ENCODE data around the gene MEAK7.
A peak's percentile ranks its signal among the peaks of the same experiment; 100 is the strongest.

The MEAK7 gene

DNA sequence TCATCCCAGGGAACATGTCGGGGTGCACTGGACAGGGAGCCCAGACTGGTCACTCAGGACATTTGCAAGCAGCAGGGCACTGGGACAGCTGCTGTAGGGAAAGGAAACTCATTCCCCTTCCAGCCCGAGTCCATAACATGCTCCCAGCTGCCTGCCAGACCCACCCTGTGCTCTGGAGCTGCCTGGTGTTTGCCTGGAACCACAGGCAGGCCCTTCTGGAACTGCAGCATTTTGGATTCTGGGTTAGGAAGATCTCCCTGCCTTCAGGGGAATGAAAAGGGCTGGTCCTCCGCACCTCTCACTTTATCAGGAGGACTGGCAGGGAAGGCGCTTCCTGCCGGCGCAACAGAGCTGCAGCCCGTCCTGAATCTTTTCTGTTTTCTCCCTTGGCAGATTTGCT, 41.2 kb downstream of the MEAK7 start:
- DNase-seq = peak; percentile 15
- Mint-ChIP-seq H3K4me3 (no peak overlapping the region), H3K4me1 (ENCODE audit: low read depth) (no peaks in the 10 kb centered on the region), H3K27me3 (no peaks in the 10 kb centered on the region), H3K36me3 (ENCODE audit: low read depth) (peaks cover 24% of the 10 kb centered on the region), H3K9me3 (peaks cover 5% of the 10 kb centered on the region), H3K27ac (no peak overlapping the region)

DNA sequence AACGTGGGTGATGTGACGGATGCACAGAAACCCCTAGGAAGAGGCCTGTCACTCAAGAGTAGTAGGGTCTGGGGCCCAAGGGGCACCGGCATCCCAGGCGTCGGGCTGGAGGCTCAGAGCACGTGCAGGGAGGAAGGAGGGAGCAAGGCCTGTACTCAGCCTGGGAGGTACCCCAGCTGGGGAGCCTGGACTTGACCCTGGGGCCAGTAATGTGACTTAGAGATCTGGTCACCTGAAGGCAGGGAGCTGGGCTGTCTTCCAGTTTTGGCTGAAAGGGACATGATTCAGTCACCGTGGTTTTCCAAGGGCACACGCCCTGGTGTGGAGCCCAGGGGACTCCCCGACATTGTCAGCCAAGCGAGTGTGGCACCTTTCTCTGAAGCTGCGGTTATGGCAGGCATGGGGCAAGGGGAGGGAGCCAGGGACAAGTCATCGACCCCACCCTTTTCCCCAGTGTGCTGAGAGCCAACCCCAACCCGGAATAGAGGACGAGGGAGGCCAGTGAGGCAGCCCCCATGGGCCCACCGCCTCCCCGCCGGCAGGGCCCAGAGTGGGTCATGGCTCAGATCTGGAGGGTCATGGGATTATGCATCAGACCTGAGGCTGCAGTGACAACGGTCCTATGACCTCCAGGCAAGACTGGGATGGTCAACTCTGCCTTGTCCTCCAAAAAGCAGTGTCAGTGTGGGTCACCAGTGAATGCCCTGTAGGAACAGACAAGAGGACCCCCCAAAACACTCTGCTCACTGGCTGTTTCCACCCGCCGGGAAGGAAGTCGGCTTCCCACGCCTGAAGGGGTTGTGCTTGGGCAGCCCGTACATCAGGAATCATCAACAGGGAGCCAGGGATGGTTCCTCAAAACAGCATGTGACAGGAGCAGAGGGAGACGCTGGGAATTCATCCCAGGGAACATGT, 41.9 kb downstream of the MEAK7 start:
- no peaks in the 10 kb centered on the region for H3K4me1 Mint-ChIP-seq (ENCODE audit: low read depth)
- peaks cover 23% of the 10 kb centered on the region for H3K36me3 Mint-ChIP-seq (ENCODE audit: low read depth)
- no peaks in the 10 kb centered on the region for H3K27me3 Mint-ChIP-seq
- peaks cover 5% of the 10 kb centered on the region for H3K9me3 Mint-ChIP-seq
- no peak overlapping the region for H3K27ac Mint-ChIP-seq
- H3K4me3 Mint-ChIP-seq = no peak overlapping the region
- peak; percentile 11 for DNase-seq

DNA sequence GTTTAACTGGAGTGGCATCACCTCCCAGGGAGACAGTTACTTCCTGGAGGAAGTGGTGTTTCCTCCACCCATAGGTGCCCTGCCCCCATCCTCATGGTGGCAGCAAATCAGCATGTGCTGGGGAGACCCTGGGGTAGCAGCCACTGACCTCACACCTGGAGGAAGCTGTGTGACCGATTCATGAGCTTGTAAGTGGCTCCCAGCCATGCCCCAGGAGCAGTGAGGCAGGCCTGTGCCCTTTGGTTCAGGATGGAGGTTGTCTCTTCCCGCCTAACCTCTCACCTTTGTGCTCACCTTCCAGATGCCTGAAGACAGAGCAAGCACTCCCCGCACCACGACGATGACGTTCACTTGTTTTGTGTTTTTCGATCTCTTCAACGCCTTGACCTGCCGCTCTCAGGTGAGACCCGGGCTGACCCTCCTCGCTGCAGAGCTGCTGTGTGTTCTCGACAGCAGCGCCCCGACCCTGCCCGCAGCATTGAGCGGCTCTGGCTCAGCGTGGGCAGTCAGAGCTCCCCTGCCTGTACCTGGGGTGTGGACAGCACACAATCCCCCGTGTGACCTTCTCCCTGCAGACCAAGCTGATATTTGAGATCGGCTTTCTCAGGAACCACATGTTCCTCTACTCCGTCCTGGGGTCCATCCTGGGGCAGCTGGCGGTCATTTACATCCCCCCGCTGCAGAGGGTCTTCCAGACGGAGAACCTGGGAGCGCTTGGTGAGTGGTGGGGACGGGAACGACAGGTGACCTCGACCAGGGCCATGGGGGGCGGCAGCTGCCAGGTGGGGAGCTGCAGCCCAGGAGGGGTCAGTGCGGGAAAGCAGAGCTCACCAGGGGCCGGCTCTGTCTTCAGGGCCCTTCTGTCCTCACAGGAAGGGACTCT, 42.8 kb downstream of the MEAK7 start:
- Mint-ChIP-seq H3K9me3 (peaks cover 3% of the 10 kb centered on the region), H3K36me3 (ENCODE audit: low read depth) (peaks cover 14% of the 10 kb centered on the region), H3K4me3 (no peak overlapping the region), H3K4me1 (ENCODE audit: low read depth) (no peaks in the 10 kb centered on the region), H3K27ac (peak overlapping the region; percentile 13), H3K27me3 (no peaks in the 10 kb centered on the region)
- peak; percentile 15 for DNase-seq

DNA sequence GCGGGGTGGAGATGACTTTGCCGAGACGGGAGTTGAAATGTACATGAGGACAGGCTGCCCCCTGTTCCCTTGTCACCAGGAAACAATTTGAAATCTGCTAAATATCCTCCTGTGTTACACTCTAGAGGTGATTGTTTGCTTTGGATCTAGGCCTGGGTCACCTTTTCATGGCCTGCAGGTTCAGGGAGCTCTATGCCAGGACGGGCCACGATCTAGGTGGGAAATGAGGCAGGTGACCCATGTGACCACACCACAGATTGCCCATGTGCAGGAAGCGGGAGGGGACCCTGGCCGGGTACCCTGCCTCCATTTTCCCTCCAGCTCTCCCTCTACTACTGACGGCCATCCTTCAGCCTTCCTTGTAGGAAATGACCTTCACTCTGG, 43.4 kb downstream of the MEAK7 start:
- Mint-ChIP-seq H3K4me1 (ENCODE audit: low read depth) (no peaks in the 10 kb centered on the region), H3K36me3 (ENCODE audit: low read depth) (peaks cover 9% of the 10 kb centered on the region), H3K4me3 (no peak overlapping the region), H3K27ac (no peak overlapping the region), H3K27me3 (no peaks in the 10 kb centered on the region), H3K9me3 (no peaks in the 10 kb centered on the region)
- DNase-seq = peak; percentile 16

DNA sequence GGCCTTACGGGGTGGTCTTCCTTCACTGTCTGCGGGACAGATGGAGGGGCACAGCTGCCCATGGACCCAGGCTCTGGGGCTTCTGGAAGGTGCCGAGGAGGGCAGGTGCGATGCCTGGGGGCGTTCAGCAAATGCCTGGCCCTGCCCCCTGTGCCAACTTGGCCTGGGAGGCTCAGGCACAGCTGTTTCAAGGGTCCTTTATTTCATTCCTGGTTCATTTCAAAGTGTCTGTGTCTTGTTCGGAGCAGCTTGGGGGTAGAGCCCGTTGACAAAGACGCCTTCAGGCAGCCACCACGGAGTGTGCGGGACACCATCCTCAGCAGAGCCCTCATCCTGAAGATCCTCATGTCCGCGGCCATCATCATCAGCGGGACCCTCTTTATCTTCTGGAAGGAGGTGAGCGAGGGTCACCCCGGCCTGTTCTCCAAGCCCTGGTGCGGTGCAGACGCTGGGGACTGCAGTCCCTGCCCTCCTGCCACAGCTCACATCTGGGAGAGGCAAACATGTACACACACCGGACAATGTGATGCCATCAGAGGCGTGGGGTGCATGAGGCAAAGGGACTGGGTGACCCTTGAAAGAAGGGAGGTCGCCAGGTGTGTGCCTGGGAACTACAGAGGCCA, 43.9 kb downstream of the MEAK7 start:
- H3K36me3 Mint-ChIP-seq (ENCODE audit: low read depth) = peaks cover 6% of the 10 kb centered on the region
- peak; percentile 13 for DNase-seq
- no peaks in the 10 kb centered on the region for H3K4me1 Mint-ChIP-seq (ENCODE audit: low read depth)
- no peaks in the 10 kb centered on the region for H3K27me3 Mint-ChIP-seq
- H3K4me3 Mint-ChIP-seq = no peak overlapping the region
- H3K27ac Mint-ChIP-seq = no peak overlapping the region
- H3K9me3 Mint-ChIP-seq = no peaks in the 10 kb centered on the region

DNA sequence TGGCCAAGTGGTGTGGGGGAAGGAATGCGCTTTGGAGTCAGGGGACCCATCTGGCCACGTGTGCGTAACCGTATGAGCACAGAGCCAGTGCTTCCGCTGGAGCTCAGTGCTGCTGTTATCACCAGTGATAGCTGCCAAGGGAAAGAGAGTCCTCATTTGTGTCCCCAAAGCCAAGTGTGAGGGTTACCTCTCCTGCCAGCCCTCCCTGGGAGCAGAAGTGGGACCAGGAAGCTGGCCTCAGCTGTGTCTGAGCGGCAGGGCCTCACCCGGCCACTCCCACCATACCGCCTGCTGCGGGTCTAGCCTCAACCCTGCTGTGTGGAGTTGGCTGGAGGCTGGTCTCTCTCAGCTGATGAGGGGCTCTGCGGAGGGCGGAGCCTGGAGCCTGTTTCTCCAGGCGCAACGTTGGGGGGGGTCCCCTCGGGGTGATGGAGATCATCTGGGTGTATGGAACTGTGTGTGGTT, 44.5 kb downstream of the MEAK7 start:
- peaks cover 6% of the 10 kb centered on the region for H3K36me3 Mint-ChIP-seq (ENCODE audit: low read depth)
- no peaks in the 10 kb centered on the region for H3K9me3 Mint-ChIP-seq
- H3K27me3 Mint-ChIP-seq = no peaks in the 10 kb centered on the region
- H3K4me1 Mint-ChIP-seq (ENCODE audit: low read depth) = no peaks in the 10 kb centered on the region
- peak; percentile 8 for DNase-seq
- no peak overlapping the region for H3K4me3 Mint-ChIP-seq
- H3K27ac Mint-ChIP-seq = no peak overlapping the region

DNA sequence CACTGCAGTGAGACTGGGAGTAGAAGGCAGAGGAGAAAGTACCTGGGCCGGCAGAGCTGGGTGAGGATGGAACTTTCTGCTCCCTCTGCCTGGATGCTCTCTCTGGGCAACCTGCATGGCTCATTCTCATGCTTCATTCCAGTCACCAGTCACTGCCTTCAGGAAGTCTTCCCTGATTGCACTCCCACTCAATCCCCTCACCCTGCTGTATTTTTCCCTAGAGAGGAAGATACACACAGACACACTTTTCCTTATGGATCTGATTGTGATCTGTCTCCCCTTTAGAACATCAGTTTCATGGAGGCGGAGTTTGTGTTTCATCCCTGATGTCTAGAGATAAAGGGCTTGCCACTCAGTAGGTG, 44.9 kb downstream of the MEAK7 start:
- no peaks in the 10 kb centered on the region for H3K4me1 Mint-ChIP-seq (ENCODE audit: low read depth)
- no peaks in the 10 kb centered on the region for H3K27me3 Mint-ChIP-seq
- H3K4me3 Mint-ChIP-seq = no peak overlapping the region
- H3K27ac Mint-ChIP-seq = no peak overlapping the region
- no peak for DNase-seq
- no peaks in the 10 kb centered on the region for H3K9me3 Mint-ChIP-seq
- peaks cover 6% of the 10 kb centered on the region for H3K36me3 Mint-ChIP-seq (ENCODE audit: low read depth)

DNA sequence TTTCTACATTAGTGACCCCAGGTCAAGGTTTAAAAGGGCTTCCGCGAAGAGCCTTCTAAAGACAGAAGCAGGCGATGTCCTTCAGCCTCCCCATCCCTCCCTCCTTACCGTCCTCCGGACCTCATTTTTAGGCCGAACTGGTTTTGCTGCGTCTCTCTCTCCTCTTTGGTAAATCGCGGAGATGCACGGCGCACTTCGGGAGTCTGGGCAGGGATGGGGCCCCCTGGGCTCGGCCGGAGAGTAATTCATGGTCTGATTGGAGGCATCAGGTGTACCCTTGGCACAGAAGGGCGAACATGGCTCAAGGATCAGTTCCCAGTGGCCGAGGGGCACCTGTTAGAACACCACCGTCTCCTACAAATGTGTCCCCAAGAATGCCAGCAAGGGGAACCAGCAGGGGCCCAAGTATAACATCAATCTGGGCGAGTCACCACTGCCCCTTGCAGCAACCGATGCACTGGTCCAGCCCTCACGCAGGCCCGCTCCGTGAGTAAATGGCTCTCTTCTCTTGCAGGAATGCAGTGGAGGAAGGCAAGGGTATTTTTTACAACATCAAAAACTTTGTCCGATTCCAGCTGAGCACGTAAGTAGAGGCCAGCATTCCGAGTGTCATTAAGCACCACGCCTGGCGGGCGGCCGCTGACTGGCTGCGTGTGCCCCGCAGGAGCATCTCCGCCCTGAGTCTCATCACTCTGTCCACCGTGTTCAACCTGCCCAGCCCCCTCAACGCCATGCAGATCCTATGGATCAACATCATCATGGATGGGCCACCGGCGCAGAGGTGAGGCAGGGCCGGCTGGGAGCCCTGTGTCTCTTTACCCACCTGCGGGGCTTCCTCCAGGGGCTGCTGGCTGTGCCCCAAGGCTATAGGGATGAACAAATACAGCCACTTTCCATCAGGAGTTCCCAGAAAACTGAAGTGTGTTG, 45.6 kb downstream of the MEAK7 start:
- no peaks in the 10 kb centered on the region for H3K27me3 Mint-ChIP-seq
- H3K9me3 Mint-ChIP-seq = no peaks in the 10 kb centered on the region
- H3K27ac Mint-ChIP-seq = no peak overlapping the region
- no peak overlapping the region for H3K4me3 Mint-ChIP-seq
- H3K36me3 Mint-ChIP-seq (ENCODE audit: low read depth) = peaks cover 6% of the 10 kb centered on the region
- H3K4me1 Mint-ChIP-seq (ENCODE audit: low read depth) = no peaks in the 10 kb centered on the region
- DNase-seq = peak; percentile 9

DNA sequence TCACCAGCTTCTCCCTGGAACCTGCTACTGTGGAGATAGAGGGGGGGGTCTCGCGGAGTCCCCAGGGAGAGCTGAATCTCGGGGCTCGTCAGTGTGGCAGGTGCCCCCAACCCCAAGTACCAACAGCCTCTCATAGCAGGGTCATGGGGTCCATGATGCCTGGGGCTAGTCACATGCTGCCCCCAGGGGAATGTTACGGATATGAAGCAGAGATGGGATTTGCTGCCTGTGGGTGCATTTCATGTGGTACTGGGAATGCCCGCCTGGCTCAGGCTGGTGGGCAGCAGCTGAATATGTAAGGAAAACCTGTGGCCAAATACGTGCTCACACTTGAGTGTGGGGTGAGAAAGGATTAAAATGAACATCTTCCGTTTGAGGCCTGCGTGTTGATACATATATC, 49.4 kb downstream of the MEAK7 start:
- no peaks in the 10 kb centered on the region for H3K9me3 Mint-ChIP-seq
- no peak overlapping the region for H3K4me3 Mint-ChIP-seq
- H3K27me3 Mint-ChIP-seq = no peaks in the 10 kb centered on the region
- no peaks in the 10 kb centered on the region for H3K4me1 Mint-ChIP-seq (ENCODE audit: low read depth)
- no peak overlapping the region for H3K27ac Mint-ChIP-seq
- DNase-seq = no peak
- no peaks in the 10 kb centered on the region for H3K36me3 Mint-ChIP-seq (ENCODE audit: low read depth)

All from activated T-cell treated with anti-CD3 and anti-CD28 coated beads, Interleukin-2, amount 50 U/mL, for 24 hours (primary cell).